ENCODE measurements around the gene IFI16.
"Not testable (repeated sequence)": the region's sequence is repeated elsewhere in the genome, so short reads cannot be mapped to it uniquely, and the experiment has no call there.

The IFI16 gene

DNA sequence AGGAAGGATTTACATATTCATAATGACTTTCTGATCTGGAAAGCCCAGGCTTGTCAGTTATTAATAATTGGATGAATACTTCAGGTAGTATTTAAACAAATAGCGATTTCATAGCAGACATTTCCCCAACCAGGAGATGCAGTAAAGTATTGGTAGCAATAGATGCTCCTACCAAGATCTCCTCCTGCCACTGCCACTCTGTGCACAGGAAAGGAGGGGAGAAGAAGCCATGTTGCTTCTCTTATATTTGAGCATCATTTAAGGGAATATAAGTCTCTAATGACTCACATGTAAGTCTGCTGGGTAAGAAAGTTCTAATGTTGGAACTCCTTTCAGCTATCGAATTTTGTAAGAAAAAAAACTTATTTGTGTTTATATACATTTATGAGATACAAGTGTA lies 420 bp upstream of the IFI16 start:
- DNase-seq, result no peak

GRCh38 chr1:159010391-159010790 lies 684 bp downstream of the IFI16 start:
- peak; percentile 80 for DNase-seq

DNA sequence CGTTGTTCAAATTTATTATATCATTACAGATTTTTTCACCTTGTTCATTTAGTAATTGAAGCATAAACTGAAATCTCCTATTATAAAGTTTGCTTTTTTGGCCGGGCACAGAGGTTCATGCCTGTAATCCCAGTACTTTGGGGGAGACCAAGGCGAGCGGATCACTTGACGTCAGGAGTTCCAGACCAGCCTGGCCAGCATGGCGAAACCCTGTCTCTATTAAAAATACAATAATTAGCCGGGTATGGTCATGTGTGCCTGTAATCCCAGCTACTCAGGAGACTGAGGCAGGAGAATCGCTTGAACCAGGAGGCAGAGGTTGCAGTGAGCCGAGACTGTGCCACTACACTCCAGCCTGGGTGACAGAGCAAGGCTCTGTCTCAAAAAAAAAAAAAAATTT lies 1.3 kb downstream of the IFI16 start:
- peak; percentile 41 for DNase-seq

DNA sequence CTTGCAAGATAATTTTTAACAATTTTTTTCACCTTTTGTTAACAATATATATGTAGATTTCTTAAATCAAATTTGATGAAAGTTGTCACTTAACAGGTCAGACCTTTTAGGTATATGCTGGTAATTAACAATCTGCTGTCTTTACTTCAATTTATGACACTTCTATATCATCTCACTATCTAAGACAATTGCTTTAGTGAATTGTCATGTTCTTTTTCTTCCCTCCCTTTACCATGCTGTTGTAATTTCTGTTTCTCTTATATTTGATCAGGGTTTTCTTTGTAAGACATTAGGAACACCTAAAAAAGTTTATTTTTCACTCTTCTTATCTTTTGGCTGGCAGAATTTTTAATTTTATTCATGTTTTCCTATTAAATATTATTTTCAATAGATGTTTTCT lies 2.0 kb downstream of the IFI16 start:
- peak; percentile 17 for DNase-seq

- peak; percentile 85 for DNase-seq
These were observed 2.8 kb downstream of the IFI16 start for GRCh38 chr1:159012495-159012894.

GRCh38 chr1:159014003-159014571 lies 4.4 kb downstream of the IFI16 start:
- DNase-seq, result peak; percentile 15

DNA sequence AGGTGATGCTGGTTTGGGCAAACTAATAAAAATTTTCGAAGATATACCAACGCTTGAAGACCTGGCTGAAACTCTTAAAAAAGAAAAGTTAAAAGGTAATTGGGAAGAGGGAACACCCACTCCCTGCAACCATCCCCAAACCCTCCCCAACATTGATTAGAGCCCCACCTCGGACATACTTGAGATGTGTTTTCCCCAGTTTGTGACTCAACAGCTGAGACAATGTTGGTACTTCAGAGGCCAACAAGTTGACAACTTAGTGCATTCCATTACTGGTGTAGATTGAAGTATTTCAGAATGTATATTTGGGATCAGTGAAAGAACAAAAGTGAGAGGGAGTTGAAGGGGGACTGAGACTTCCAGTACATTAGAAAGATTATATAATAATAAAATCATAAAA lies 5.1 kb downstream of the IFI16 start:
- no peak for DNase-seq

DNA sequence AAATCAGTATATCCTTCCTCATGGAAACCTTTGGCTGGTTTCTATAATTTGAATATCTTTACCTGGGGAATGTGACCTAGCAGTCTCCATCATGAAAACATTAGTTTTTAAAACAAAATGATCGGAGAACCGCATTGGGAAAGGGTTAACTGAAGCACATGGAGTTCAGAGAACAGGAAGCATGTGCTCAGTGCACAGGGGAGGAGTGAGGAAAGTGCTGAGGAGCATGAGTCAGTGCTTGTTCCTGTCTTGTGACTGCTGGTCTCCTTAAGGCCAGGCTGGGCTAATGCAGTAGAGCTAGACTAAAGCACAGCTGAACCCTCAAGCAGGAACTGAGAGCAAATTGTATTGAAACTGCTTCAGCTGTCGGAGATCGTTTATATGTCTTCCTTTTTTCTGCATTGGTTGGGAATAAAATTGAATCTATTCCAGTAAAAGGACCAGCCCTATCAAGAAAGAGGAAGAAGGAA lies 5.8 kb downstream of the IFI16 start:
- peak; percentile 98 for DNase-seq

- no peak for DNase-seq
These were observed 14.0 kb downstream of the IFI16 start for GRCh38 chr1:159023723-159024122.

- no peak for DNase-seq
These were observed 15.3 kb downstream of the IFI16 start for GRCh38 chr1:159025043-159025442.

DNA sequence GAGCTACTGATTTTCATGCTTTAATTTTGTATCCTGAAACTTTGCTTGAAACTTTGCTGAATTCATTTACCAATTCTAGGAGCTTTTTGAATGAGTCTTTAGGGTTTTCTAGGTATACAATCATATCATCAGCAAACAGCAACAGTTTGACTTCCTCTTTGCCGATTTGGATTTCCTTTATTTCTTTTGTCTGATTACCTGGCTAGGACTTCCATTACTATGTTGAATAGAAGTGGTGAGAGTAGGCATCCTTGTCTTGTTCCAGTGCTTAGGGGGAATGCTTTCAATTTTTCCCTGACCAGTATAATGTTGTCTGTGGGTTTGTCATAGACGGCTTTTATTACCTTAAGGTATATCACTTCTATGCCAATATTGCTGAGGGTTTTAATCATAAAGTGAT lies 17.1 kb downstream of the IFI16 start:
- DNase-seq, result not testable (repeated sequence)

- no peak for DNase-seq
These were observed 20.6 kb downstream of the IFI16 start for GRCh38 chr1:159030311-159030710.

DNA sequence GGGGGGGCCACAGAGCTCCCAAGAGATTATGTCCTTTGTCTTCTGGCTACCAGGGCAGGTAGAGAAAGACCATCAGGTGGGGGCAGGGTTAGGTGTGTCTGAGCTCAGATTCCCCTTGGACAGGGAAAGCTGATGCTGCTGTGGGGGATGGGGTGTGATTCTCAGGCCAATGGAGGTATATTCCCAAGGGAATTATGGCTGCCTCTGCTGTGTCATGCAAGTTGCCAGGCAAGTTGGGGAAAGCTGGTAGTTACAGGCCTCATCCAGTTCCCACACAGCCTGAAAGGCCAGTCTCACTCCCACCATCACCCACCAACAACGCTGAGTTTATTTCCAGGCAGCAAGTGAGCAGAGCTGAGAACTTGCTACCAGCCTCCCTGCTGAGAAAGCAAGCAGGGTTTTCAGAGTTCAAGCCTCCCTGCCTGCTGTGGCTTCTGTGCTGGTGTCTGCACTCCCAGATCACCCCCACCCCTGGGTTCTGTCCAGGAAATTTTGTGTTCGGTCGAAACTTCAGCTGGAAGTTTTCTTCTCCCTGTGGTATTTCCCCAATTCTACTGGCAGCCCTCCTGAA lies 21.3 kb downstream of the IFI16 start:
- no peak for DNase-seq

- no peak for DNase-seq
These were observed 30.5 kb downstream of the IFI16 start for GRCh38 chr1:159040206-159040605.

DNA sequence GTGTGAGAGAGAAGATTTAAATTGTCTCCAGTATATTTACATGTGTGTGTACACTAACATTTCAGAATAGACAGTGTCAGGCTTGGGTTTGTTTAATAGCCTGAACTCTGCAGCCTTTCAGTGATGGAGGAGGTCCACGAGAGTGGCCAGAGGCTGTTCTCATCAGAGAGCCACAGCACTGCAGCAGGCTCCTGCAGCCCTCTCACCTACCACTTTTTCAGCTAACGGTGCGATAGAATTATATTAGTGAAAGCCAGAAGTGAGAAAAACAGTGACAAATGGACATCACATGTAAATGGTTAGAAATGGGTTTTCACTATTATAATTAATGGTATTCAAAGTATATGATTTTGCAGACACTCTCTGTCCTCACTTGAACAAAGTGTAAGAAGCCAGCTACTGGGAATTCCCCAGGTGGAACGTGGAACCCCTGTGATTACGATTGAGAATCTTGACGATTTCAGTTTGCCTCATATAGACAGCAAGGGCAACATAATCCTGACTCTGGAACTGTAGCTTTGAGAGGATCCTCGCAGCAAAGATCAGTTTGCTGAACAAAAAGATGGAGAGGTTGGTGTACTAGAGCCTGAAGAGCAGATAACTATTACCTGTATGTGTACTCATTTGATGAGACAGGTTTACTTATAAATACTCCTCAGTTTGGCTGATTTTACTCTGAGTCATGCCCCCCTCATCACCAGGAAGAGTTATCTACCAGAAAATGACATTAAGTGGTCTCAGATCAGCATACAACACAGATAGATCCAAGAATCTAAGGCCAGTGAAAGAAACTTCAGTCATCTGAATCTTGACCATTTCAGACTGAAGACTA lies 31.4 kb downstream of the IFI16 start:
- no peak for DNase-seq

- not testable (repeated sequence) for DNase-seq
These were observed 36.8 kb downstream of the IFI16 start for GRCh38 chr1:159046486-159046885.

- no peak for DNase-seq
These were observed 41.7 kb downstream of the IFI16 start for GRCh38 chr1:159051436-159051835.

- DNase-seq, result no peak
These were observed 44.7 kb downstream of the IFI16 start for GRCh38 chr1:159054427-159054826.

DNA sequence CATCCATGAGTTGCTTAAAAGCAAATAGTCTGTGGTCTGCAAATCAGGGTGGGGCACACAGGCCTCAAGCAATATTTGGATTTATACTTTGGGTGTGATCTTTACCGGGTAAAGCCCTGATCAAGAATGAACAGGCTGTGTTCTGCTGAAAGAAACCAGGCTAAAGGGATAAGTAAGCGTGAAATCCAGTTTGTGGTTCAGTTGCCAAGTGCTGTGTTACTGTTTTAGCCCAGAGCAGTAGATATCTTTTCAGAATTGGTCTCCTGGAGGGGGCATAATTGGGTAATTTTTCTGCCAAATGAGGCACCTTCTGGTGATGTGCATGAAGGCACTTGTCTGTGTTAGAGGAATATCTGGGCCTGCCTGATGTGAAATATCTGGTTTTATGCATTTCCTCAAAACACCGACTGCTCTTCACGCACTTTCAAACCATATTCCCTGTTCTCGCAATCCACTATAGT lies 45.5 kb downstream of the IFI16 start:
- DNase-seq, result peak; percentile 42

DNA sequence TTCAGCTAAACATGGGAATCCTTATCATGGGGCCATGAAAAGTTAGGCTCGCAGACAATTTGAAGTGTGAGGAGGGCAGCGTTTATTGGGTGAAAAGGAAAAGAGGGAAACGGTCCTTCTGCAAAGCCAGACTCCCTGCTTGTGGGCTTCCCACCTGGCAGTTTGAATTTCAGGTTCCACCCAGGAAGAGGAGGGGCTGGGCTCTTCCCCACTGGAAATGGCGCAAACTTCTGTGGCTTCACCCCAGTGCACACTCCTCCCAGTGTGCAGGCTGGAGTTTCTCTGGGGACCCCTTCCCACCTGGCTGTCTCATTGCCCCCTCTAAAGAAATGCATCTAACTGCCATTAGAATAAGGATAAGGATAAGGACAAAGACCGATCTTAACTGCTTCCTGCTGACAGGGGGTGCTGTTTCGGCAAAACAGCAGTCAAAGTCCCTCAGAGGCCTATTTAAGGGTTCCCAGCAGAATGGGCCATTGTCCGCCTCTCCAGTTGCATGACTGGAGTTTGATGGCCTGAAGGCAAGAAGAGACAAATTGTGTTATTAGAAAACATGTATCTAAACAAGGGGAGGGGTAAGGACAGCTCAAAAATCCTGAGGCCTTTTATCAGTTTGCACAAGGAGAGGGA lies 46.5 kb downstream of the IFI16 start:
- no peak for DNase-seq

GRCh38 chr1:159058751-159059150 lies 49.0 kb downstream of the IFI16 start:
- no peak for DNase-seq

- no peak for DNase-seq
These were observed 55.4 kb downstream of the IFI16 start for GRCh38 chr1:159065106-159065505.

GRCh38 chr1:159066108-159066507 lies 56.4 kb downstream of the IFI16 start:
- no peak for DNase-seq
